Activated naive CD8-positive, alpha-beta T cell (primary cell): ENCODE data around the gene IDH3B.
A peak's percentile ranks its signal among the peaks of the same experiment; 100 is the strongest.

Experiments used
- H3K27ac Mint-ChIP-seq: one replicate; pipeline ENCODE4 v1.8.0; 2021; ENCODE audit warnings: mixed read lengths
- H3K27me3 Mint-ChIP-seq: one replicate; pipeline ENCODE4 v1.8.0; 2021; ENCODE audit warnings: mixed read lengths
- H3K36me3 Mint-ChIP-seq: one replicate; pipeline ENCODE4 v1.8.0; 2021; ENCODE audit warnings: mixed read lengths
- H3K4me1 Mint-ChIP-seq: one replicate; pipeline ENCODE4 v1.8.0; 2021; ENCODE audit warnings: low read depth, mixed read lengths
- H3K4me3 Mint-ChIP-seq: one replicate; pipeline ENCODE4 v1.8.0; 2021; ENCODE audit warnings: mild to moderate bottlenecking, mixed read lengths
- H3K9me3 Mint-ChIP-seq: one replicate; pipeline ENCODE4 v1.8.0; 2021; ENCODE audit warnings: low read depth, mixed read lengths

IDH3B gene

DNA sequence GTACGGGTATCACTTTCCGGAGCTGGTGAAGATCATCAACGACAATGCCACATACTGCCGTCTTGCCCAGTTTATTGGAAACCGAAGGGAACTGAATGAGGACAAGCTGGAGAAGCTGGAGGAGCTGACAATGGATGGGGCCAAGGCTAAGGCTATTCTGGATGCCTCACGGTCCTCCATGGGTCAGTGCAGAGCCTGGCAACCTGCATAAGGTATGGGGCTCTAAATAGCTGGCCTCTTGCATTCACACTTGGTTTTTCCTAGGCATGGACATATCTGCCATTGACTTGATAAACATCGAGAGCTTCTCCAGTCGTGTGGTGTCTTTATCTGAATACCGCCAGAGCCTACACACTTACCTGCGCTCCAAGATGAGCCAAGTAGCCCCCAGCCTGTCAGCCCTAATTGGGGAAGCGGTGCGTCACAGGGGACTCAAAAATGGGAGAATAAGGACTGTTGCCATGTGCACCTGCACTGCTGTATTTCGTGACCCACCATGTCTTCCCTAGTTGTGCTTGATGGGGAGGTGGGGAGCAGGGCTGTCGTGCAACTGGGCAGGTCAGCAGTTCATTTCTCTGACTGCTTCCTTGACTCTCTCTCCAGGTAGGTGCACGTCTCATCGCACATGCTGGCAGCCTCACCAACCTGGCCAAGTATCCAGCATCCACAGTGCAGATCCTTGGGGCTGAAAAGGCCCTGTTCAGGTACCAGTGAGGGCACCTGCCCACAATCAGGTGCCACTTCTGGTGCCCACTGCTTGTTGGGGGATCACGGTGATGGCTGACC, 8.5 kb downstream of the IDH3B start:
- H3K27ac Mint-ChIP-seq = peak overlapping the region; percentile 86
- H3K9me3 Mint-ChIP-seq = no peaks in the 10 kb centered on the region
- H3K4me1 Mint-ChIP-seq = peaks cover 48% of the 10 kb centered on the region
- no peaks in the 10 kb centered on the region for H3K27me3 Mint-ChIP-seq
- H3K36me3 Mint-ChIP-seq = peaks cover 27% of the 10 kb centered on the region
- H3K4me3 Mint-ChIP-seq = peak overlapping the region; percentile 91

DNA sequence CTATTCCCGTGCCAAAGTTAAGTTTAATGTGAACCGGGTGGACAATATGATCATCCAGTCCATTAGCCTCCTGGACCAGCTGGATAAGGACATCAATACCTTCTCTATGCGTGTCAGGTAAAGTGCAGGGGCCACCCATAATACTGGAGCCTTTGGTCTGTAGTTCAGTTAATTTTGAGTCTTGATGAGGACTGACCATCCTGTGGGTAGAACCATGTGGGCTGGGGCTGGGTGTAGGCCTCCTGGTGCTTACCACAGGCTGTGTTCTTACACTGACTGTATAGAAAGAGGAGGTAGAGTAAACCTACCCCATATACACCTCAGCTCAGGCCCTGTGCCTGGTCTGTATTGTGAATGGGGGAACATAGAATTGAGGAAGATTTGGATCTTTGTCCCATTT, 9.2 kb downstream of the IDH3B start:
- peak overlapping the region; percentile 91 for H3K4me3 Mint-ChIP-seq
- no peaks in the 10 kb centered on the region for H3K9me3 Mint-ChIP-seq
- no peaks in the 10 kb centered on the region for H3K27me3 Mint-ChIP-seq
- H3K4me1 Mint-ChIP-seq = peaks cover 52% of the 10 kb centered on the region
- peaks cover 27% of the 10 kb centered on the region for H3K36me3 Mint-ChIP-seq
- H3K27ac Mint-ChIP-seq = peak overlapping the region; percentile 86

DNA sequence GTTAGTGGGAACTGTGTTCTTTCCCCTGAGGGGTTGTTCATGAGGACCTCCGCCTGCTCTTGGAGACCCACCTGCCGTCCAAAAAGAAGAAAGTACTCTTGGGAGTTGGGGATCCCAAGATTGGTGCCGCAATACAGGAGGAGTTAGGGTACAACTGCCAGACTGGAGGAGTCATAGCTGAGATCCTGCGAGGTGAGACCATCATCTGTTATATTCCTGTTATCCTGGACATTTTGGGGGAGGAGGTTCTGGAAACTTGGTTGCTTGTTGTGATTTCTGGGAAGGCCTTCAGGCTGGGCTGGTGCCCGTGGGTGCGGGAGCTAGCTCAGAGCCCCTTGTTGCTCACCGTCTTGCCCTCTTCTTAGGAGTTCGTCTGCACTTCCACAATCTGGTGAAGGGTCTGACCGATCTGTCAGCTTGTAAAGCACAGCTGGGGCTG, 9.6 kb downstream of the IDH3B start:
- no peaks in the 10 kb centered on the region for H3K27me3 Mint-ChIP-seq
- peaks cover 27% of the 10 kb centered on the region for H3K36me3 Mint-ChIP-seq
- H3K4me1 Mint-ChIP-seq = peaks cover 54% of the 10 kb centered on the region

DNA sequence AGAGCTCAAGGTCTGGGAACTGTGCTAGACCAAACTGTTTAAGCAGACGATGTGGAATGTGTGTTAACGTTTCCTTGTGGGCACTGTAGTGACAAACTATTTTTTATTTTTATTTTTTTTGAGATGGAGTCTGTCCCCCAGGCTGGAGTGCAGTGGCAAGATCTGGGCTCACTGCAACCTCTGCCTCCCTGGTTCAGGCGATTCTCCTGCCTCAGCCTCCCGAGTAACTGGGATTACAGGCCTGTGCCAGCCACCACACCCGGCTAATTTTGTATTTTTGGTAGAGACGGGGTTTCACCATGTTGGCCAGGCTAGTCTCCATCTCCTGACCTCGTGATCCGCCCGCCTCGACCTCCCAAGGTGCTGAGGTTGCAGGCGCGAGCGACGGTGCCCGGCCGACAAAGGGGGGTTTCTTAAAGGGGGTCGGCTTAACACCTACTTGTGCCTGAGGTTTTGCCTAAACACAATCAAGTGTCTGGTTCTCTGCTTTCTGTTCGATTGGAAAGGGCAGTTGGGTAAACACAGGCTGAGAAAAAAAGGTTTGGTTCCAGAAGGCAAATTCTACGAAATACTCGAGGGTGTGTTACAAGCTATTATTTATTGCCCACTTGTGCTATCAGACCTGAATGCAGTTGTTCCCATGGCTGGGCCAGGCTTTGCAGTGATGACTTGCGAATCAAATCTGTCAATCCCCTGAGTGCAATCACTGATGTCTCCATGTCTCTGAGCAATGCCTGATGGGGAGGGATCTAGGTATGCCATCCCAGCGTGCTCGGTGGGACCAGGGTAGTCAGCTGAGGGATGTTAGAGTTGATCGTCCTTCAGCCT, 10.2 kb downstream of the IDH3B start:
- H3K4me3 Mint-ChIP-seq = peak overlapping the region; percentile 91
- H3K9me3 Mint-ChIP-seq = no peaks in the 10 kb centered on the region
- peak overlapping the region; percentile 92 for H3K27ac Mint-ChIP-seq
- no peaks in the 10 kb centered on the region for H3K27me3 Mint-ChIP-seq
- peaks cover 23% of the 10 kb centered on the region for H3K36me3 Mint-ChIP-seq
- H3K4me1 Mint-ChIP-seq = peaks cover 51% of the 10 kb centered on the region

More for the DNA sequence above, 9.6 kb downstream of the IDH3B start:
- H3K9me3 Mint-ChIP-seq = no peaks in the 10 kb centered on the region
- H3K4me3 Mint-ChIP-seq = peak overlapping the region; percentile 91
- peak overlapping the region; percentile 86 for H3K27ac Mint-ChIP-seq

DNA sequence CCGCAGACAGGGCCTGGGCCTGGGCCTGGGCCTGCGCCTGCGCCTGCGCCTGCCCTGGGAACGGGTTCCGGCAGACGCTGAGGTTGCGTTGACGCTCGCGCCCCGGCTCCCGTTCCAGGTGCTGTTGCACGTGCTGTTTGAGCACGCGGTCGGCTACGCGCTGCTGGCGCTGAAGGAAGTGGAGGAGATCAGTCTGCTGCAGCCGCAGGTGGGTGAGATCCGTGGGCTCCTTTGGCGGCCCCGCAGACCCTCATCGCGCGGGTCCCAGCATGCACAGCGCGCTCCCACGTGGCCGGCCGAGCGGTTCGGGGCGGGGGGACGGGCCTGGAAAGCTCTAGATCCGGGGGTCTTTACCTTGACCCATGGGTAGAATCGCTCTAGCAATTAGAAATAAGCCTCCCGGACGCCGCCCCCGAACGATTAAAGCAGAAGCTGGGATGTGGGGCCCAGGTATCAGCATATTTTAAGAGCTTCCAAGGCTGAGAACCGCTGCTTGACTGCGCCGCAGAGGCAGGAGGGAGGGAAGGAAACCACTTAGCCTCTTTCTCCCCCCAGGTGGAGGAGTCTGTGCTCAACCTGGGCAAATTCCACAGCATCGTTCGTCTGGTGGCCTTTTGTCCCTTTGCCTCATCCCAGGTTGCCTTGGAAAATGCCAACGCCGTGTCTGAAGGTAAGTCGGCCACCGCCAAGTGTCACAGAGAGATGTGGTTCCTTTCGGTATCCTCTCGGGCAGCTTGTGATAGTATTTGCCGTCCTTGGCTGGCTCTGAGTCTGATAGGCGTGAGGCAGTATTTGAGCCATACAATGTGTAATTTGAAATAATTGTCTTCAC, 11.1 kb downstream of the IDH3B start:
- no peaks in the 10 kb centered on the region for H3K9me3 Mint-ChIP-seq
- H3K27ac Mint-ChIP-seq = peak overlapping the region; percentile 92
- peak overlapping the region; percentile 91 for H3K4me3 Mint-ChIP-seq
- H3K4me1 Mint-ChIP-seq = peaks cover 49% of the 10 kb centered on the region
- no peaks in the 10 kb centered on the region for H3K27me3 Mint-ChIP-seq
- peaks cover 21% of the 10 kb centered on the region for H3K36me3 Mint-ChIP-seq

DNA sequence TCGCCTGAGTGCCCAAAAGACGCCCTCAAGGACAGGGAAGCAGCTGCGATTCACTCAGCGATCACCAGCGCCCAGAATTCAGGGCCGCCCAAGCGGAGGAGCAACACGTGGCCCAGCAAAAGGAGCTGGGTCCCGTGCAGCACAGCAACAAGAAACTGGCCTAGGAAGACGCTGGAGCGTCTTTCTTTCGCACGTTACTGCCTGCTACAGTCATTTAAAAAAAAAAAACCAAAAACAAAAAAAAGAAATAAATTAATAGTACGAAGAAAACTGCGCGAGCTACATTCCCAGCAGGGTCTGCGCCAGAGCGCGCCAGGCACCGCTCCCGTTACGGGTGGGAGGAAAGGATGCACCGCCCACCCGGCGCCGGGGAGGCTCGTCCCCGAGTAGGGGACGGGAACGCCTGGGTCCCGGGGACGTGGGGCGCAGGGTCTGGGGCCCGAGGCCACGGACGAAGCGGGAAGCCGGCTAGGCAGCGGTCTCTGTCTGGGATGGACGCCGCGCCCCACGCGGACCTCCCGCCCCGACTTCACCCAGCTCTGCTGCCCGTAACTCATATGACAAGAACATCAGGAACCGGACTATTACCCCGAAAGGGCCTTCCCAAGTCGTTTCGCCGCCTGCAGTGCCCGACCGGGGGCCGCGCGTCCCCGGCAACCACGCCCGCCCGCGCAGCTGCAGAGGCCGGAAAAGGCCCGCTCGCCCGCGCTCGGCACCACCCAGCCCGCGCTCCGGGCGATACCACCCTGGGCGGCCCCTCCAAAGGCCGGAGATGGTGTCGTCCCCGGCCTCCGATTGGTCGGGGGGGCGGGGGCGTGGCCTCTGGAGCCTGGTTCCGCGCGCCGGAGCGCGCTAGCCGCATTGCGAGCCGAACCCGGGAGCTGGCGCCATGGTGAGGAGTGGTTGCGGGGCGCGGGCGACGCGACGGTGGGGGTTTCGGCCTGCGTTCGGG, 12.0 kb downstream of the IDH3B start, which contains the start of gene NOP56:
Gene NOP56, plus strand, starts transcription at position 861 of the 952 bp plus-strand sequence. Its CDS starts 29 bp downstream, at position 890.
- Mint-ChIP-seq H3K27ac (peak within 1 kb of the TSS; percentile 95), H3K27me3 (no peaks in the 10 kb centered on the region), H3K4me1 (peaks cover 43% of the 10 kb centered on the region), H3K4me3 (peak within 1 kb of the TSS; percentile 92), H3K36me3 (peaks cover 21% of the 10 kb centered on the region), H3K9me3 (no peaks in the 10 kb centered on the region)

DNA sequence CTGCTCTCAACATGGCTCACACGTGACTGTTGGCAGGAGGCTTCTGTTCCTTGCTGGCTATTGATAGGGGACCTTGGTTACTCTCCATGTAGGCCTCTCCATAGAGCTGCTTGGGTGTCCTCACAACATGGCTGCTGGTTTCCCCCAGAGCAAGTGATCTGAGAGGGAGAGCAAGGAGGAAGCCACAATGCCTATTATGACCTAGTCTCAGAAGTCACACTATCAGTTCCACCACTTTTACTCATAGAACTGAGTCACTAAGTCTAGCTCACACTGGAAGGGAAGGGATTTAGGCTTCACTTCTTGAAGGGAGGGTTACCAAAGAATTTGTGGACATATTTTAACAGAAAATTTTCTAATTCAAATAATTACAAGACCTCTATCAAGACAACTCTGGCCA, 20.3 kb downstream of the IDH3B start:
- H3K27ac Mint-ChIP-seq = no peak overlapping the region
- H3K4me3 Mint-ChIP-seq = no peak overlapping the region
- H3K27me3 Mint-ChIP-seq = no peaks in the 10 kb centered on the region
- peaks cover 1% of the 10 kb centered on the region for H3K4me1 Mint-ChIP-seq
- no peaks in the 10 kb centered on the region for H3K9me3 Mint-ChIP-seq
- peaks cover 3% of the 10 kb centered on the region for H3K36me3 Mint-ChIP-seq

DNA sequence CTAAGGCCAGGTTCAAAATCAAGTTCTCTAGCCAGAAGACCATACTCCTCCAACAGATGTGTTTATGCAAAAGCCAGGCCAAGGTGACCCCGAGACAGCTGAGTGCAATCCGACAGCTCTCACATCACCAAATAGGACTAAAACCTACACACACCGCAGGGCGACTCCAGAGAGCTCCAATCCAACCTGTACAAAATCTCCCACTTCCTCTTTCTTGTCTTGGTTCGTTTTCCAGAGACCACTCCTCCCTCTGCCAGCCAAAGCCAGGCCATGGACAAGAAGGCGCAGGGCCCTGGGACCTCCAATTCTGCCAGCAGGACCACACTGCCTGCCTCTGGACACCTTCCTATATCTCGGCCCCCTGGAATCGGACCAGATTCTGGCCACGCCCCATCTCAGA, 23.1 kb downstream of the IDH3B start:
- no peak overlapping the region for H3K27ac Mint-ChIP-seq
- no peaks in the 10 kb centered on the region for H3K27me3 Mint-ChIP-seq
- H3K36me3 Mint-ChIP-seq = peaks cover 3% of the 10 kb centered on the region
- H3K4me3 Mint-ChIP-seq = no peak overlapping the region
- no peaks in the 10 kb centered on the region for H3K9me3 Mint-ChIP-seq
- peaks cover 3% of the 10 kb centered on the region for H3K4me1 Mint-ChIP-seq

DNA sequence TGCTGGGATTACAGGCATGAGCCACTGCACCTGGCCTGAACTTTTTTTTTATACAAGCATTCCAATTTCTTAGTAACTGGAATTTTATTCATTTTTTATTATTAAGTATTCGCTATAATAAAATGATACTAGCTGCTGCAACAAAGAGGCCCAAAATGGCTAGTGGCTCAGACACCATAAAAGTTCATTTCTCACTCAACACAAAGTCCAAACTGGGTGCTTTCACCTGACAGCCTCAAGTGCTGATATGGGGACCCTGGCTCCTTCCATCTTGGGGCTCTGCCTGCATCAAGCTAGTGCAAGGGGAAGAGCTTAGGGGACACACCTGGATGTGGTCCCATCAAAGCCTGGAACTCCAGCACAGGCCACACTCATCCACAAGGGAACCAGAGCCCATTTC, 23.8 kb downstream of the IDH3B start:
- no peaks in the 10 kb centered on the region for H3K9me3 Mint-ChIP-seq
- peaks cover 3% of the 10 kb centered on the region for H3K4me1 Mint-ChIP-seq
- peaks cover 3% of the 10 kb centered on the region for H3K36me3 Mint-ChIP-seq
- no peak overlapping the region for H3K27ac Mint-ChIP-seq
- no peaks in the 10 kb centered on the region for H3K27me3 Mint-ChIP-seq
- no peak overlapping the region for H3K4me3 Mint-ChIP-seq

DNA sequence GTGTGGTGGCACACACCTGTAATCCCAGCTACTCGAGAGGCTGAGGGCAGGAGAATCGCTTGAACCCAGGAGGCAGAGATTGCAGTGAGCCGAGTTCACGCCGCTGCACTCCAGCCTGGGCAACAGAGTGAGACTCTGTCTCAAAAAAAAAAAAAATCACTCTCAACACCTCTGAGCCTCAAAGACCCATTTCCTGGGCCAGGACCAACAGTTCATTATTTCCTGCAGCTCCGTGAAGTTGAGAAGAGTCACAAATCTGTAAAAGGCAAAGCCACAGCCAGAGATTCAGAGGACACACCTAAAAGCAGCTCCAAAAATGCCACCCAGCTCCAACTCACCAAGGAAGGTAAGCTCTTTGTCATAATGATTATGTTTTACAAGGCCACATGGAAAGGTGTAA, 26.8 kb downstream of the IDH3B start:
- peaks cover 3% of the 10 kb centered on the region for H3K36me3 Mint-ChIP-seq
- H3K4me3 Mint-ChIP-seq = no peak overlapping the region
- no peak overlapping the region for H3K27ac Mint-ChIP-seq
- peaks cover 3% of the 10 kb centered on the region for H3K4me1 Mint-ChIP-seq
- H3K27me3 Mint-ChIP-seq = peaks cover 2% of the 10 kb centered on the region
- no peaks in the 10 kb centered on the region for H3K9me3 Mint-ChIP-seq

DNA sequence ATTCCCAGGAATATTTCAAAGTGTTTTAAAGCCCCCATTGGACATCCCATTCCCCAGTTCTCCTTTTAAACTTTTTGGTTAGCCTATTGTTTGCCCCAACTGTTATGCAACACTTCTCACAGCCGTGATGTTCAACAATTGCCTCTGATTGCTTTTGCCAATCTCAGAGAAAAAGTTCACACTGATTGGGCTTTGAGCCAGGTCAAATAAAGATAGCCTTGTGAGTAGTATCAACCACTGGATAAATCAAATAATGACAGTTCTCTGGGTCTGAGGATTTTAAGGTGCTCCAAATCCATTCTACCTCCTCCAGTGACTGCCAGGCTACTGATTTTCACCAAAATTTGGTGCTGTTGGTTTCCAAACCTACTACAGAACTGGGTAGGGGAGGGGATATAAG, 30.6 kb downstream of the IDH3B start:
- Mint-ChIP-seq H3K9me3 (peaks cover 8% of the 10 kb centered on the region), H3K4me1 (peaks cover 3% of the 10 kb centered on the region), H3K4me3 (no peak overlapping the region), H3K27me3 (peaks cover 12% of the 10 kb centered on the region), H3K27ac (no peak overlapping the region), H3K36me3 (peaks cover 2% of the 10 kb centered on the region)

DNA sequence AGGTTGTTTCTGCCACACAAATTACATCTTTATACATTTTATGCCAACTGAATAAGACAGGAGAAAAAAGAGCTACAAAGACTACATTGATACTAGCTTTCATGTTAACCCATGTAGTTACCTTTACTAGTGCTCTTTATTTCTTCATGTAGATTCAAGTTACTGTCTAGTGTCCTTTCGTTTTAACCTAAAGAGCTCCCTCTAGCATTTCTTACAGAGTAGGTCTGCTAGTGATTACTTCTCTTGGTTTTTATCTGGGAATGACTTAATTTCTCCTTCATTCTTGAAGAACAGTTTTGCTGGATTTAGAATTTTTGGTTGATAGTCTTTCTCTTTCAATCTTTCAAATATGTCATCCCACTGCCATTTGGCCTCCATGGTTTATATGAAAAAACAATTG, 32.8 kb downstream of the IDH3B start:
- H3K4me1 Mint-ChIP-seq = no peaks in the 10 kb centered on the region
- peaks cover 8% of the 10 kb centered on the region for H3K9me3 Mint-ChIP-seq
- H3K36me3 Mint-ChIP-seq = peaks cover 2% of the 10 kb centered on the region
- peaks cover 18% of the 10 kb centered on the region for H3K27me3 Mint-ChIP-seq
- H3K4me3 Mint-ChIP-seq = no peak overlapping the region
- H3K27ac Mint-ChIP-seq = no peak overlapping the region

DNA sequence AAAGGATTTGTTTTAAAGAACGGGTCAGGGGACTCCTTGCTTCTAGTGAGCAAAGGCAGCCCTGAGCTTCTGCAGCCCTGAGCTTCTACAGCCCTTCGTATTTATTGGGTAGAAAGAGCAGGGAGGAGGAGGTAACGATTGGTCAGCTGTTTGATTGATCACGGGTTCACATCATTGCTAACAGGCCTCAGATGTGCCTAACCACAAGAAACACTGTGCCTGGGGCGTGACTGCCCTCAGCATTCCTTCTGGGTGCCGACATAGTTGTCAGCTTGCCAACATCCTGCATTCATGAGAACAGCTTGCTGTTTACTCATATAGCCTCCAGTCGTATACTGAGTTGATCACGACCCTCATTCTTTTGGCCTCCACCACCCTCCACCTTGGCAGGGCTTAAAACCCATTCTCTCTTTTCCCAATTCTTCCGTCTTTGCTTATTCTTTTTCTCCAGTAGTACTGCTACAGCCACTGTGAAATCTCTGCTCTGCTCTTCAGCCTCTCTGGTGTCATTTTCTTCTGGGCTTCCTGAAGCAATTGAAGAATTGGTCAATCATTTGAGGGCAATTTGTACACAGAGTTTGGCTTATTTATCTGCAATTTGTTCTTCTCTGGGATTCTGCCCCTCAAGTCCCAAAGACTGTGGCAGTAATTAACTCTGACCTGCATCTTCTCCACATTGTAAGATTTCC, 37.0 kb downstream of the IDH3B start:
- H3K36me3 Mint-ChIP-seq = peaks cover 2% of the 10 kb centered on the region
- H3K27me3 Mint-ChIP-seq = peaks cover 21% of the 10 kb centered on the region
- no peaks in the 10 kb centered on the region for H3K4me1 Mint-ChIP-seq
- H3K4me3 Mint-ChIP-seq = no peak overlapping the region
- no peak overlapping the region for H3K27ac Mint-ChIP-seq
- peaks cover 8% of the 10 kb centered on the region for H3K9me3 Mint-ChIP-seq
